Smooth muscle cell of the brain vasculature (primary cell): ENCODE data around the gene SHANK2.
"Not testable (repeated sequence)": the region's sequence is repeated elsewhere in the genome, so short reads cannot be mapped to it uniquely, and the experiment has no call there.

Source experiments
- DNase-seq: peaks from one replicate; pipeline ENCODE4 v3.0.0-alpha.2; 2012; ENCODE audit warnings: low read depth, low spot score

The SHANK2 gene

DNA sequence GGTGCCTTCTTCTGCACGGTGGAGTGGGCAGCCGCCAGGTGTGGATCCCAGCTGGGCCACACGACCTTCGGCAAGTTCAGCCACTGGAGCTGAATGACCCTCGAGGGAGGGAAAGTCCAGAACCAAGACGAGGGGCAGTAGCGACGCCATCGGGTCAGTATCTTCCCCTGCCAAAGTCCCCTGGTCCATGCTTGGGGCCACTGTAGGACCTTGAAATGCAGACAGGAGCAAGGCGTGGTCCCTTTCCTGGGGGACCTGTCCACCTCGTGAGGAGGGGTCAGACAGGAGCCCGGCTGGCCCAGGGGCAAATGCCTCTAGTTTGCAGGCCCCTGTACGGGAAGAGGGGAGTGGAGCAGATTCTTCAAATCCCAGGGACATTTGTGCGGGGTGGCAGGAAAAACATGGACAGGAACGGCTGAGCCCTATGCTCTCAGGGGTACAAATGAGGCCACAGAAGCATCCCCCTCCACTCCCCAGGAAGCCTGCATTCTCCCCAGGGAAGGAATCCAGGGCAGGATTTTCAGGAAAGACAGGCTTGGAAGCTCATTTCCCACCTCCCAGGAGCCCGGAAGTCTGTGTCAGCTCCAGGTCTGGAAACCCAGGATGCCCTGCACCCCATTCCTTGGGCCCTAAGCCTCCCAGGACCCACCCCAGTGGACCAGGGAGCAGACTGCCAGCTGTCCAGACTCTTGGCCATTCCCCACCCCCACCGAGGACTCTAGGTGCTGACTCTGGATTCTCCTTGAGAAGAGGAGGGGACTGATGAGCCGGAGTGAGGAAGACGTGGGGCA is 6.6 kb downstream of the SHANK2 start:
- no peak for DNase-seq

DNA sequence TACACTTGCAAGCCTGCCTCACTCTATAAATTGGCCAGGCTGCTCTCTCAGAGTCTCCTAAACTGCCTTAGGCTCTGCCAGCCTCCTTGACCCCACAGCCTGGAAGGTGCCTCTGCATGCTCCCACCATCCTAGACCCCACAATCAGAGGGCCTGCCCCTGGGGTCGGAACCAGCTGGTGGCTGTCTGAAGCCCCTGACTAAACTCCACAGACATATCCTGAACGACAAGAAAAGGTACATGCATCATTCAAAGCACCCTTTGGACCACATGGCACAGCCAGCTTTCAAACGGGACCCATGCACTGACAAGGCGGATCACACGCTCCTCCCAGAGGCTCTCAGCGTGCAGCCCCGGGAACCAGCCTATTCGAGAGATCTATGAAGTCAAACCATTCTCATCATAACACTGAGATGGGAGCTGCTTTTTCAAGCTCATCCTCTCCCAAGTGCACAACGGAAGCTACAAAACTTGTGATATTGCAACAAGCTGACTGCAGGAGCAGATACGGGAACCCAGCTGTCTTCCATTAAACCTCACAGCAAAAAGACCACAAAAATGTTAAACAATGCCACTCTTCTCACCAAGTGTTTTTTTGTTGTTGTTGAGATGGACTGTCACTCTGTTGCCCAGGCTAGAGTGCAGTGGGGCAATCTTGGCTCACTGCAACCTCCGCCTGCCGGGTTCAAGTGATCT is 8.1 kb downstream of the SHANK2 start:
- no peak for DNase-seq

DNA sequence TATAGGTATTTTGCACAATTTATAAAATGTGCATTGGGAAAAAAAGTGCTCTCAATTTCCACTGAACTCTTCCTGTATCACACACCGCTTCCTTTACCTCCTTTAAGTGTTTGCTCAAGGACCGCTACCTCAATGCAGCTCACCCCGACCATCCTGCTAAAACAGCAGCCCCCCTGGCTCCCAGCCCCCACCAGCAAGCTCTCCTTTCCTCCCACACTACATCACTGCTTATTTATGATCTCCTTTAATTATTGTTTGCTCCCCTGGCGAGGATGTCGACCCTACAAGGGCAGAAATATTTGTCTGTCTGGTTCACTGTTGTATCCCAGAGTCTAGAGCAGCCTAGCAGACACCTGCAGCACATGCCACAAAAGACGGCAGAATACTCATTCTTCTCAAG is 10.0 kb downstream of the SHANK2 start:
- no peak for DNase-seq

DNA sequence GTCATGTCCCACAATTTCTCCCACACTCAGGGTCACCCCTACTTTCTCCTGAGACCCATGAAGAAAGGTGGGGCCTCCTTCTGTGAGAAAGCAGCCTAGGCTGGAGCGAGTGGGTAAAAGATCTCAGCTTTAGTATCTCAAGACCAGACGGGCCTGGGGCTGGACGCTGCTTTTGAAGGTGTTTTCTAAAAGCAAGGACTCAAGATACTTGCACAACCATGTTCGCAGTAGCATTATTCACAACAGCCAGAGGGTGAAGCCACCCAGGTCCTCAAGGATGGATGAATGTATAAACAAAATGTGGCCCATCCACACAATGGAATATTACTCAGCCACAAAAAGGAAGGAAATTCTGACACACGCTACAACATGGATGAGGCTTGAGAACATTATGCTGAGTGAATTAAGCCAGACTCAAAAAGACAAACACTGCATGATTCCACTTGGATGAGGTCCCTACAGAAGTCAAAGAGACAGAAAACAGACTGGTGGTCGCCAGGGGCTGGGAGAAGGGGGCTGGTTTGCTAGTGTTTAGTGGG is 10.6 kb downstream of the SHANK2 start:
- no peak for DNase-seq

DNA sequence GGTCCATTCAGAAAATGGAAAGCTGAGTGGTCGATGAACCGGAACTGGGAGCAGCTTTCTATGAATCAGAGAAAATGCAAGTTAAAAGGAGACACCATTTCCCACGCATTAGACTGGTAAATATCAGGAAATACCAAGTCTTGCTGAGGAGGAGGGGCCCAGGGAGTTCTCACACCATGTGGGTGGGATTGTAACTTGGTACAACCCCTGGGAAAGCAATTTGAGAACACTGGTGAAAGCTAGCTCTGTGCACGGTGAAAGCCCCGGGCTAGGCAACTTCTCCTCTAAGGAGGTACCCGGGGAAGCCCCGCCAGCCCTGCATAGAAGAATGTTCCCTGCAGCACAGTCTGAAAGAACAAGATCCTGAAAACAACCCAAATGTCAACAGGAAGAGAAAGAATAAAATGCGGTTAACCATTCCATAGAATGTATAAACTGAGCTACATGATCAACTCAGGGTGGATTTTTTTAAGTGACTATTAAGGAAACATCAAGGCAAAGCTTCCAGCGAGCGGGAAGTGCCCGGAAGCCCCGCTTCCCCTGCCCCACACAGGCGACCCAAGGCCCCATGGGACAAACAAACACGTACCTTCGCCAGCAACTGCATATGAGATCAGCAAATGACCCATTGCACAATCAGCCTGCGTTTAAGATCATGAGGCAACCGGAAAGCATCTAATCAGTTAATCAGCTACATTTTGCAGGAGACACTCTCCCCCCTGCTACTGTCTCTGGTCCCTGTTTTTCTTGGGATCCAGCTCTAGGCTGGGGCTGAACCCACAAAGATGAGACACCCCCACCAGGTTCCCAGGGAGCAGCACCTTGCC is 11.3 kb downstream of the SHANK2 start:
- DNase-seq: peak; percentile 33

DNA sequence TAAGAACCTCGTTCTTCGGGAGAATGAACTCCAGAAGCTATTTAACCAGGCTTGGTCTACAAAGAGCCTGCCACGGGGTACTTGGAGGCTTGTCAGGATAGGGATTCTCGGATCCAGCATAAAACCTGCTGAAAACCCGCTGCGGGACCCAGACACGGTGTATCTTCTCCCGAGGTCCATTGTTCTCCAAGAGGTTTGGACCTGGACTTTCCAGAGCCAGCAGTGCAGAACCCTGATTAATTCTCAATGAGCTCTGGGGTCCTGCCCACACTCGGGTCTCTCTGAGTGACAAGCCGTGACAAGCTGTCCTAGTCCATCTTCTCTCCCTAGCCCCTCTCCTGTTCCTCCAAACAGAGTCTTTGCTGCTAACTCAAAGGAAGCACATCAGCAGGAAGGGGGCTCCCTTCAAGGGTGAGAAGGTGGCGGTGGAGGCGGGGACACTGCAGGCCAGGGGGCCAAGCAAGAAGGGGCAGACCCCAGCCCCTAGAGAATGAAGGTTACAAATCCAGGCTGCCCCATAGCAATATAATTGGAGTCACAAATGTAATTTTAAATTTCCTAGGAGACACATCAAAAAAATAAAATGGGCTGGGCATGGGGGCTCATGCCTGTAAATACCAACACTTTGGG is 12.2 kb downstream of the SHANK2 start:
- DNase-seq: no peak

DNA sequence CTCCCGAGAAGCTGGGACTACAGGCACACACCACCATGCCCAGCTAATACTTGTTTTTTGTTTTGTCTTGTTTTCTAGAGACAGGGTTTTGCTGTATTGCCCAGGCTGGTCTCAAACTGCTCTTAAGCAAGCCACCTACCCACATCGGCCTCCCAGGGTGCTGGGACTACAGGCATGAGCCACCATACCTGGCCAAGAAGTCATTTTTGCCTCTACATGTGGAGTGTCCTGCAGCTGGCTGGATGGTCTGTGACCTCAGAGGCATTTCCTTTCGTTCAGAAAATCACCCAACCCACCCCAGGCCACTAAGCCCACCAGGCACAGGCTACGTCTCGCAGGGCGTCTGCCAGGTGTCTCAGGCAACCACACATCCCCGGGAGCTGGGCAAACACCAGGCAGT is 12.8 kb downstream of the SHANK2 start:
- DNase-seq: no peak

DNA sequence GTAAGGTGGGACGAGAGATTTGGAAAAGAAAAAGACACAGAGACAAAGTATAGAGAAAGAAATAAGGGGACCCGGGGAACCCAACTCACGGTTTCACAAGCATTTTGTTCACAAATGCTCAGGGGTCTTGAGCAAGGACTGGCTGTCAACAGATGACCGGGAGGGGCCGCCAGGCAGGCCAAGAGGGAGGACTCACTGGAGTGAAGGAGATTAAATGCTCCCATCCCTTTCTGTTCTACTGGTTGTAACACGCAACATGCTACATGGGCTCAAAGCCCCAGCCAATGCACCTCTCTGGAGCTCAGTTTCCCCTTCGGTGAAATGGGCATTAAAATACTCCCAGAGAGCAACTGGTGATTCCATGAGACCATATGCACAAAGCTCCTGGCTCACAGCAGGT is 13.4 kb downstream of the SHANK2 start:
- DNase-seq: no peak

DNA sequence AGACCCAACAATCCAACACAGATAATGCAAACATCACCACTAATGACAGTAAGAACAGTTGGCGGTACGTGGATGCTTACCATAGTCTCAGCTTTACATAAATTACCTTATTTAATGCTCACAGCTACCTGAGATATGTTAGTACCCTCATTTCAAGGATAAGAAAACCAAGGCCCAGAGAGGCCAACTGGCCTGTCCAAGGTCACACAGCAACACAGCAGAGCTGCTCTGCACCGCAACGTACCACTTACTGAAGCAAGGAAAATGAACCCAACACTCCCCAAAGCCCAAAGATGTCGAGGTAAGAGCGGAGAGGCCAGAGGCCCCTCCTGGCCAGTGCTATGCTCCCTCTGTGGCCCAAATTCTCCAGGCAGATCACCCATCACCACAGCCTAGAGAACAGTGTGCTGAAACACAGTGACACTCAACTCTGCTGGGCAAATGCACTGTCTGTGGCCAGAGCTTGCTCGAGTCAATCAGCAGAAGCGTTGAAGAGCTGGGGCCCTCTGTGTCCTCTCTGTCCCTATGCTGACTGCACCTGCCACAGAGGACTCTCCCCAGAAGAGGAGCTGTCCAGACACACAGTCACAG is 14.0 kb downstream of the SHANK2 start:
- no peak for DNase-seq

DNA sequence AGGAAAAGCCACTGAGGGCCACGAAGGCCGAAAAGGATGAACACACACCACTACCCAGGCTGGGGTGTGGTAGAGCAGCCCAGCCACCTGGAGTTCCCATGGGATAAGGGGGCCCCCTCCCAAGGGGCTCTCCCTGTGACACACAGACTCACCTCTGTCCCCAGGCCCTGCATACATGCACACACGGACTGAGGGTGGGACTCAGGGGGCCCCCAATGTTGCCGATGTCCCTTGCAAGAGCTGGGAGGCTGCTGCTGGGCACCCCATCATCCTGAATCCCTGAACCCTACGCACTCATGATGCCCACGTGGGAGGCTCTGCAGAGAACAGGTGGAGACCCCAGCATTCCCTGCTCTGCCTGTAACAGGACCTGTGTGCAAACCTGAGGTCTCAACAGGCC is 14.5 kb downstream of the SHANK2 start:
- DNase-seq: no peak

DNA sequence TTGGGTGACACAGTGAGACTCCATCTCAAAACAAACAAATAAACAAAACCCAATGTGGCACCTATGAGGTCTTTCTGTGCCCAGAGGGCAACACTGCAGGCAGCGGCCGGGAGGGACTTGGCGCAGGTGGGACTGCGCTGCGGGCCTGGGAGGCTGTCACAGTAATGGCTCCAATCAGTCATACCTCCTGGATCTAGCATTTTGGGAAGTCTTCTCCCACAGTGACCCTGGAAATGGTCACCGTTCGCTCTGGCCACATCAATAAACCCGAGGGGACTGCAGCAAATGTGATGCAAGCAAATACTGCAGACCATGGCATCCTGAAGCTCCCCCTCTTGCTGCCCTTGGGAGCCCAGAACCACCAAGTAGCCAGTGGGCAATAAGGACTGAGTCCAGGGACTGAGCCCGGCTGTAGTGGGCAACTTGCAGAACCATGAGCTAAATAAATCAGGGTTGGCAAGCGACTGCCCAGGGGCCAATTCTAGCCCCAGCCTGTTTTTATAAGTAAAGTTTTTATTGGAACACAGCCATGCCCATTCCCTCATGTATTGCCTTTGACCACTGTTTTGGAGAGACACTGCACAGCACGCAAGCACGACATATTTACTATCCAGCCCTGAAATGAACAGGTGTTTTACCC is 15.4 kb downstream of the SHANK2 start:
- DNase-seq: no peak

DNA sequence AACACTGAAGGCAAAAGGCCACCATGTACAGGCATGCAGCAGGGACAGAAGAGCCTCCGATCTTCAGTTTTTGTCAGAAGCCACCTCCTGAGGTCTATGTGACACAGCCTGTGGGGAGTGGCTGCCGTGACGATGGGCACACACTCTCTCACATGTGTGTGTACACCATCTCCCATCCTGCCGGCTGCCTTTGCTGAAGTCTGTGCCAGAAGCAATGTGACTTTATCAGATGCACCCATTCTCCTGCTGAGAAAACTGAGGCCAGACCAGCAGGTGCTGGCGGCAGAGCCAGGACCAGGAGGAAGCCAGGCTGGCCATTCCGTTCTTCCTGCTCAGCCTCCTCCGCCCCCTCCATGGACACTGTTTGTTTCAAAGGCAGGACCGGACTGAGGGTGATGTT is 16.7 kb downstream of the SHANK2 start:
- no peak for DNase-seq

DNA sequence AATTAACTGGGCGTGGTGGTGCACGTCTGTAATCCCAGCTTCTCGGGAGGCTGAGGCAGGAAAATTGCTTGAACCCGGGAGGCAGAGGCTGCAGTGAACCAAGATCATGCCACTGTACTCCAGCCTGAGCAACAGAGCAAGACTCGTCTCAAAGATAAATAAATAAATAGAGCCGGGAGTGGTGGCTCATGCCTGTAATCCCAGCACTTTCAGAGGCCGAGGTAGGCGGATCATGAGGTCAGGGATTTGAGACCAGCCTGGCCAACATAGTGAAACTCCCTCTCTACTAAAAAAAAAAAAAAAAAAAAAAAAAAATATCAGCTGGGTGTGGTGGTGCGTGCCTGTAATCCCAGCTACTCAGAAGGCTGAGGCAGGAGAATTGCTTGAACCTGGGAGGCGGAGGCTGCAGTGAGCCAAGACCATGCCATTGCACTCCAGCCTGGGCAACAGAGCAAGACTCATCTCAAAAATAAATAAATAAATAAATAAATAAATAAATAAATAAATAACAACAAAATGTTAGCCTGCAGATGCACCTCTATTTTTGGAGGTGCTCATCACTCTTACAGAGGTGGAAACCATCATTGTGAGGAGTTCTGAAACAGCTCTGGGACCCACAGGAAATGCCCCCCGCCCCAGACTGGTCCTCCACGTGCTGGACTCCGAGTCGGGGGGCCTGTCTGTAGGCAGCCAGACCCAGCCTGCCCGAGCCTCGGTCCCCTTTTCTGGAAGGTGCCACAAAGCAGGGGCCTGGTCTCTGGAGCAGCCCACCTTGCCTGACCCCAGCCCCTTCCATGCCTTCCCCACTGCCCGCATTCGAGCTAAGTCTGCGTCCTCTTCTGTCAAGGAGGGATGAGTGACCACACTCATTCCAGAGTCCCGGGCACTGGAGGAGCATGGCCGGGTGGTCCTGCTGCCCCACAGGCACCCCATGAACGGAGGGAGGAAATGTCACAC is 18.2 kb downstream of the SHANK2 start:
- DNase-seq: not testable (repeated sequence)

DNA sequence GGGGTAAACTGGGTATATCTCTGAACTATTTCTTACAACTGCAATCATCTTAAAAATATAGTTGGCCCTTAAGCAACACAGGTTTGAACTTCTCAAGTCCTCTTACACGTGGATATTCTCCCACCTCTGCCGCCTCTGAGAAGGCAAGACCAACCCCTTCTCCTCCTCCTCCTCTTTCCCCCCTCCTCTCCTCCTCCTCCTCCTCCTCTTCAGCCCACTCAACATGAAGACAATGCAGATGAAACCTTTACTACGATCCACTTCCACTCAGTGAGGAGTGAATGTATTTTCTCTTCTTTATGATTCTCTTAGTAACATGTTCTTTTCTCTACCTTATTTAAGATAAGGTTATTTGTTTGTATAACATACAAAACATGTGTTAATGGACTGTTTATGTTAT is 20.0 kb downstream of the SHANK2 start:
- no peak for DNase-seq

DNA sequence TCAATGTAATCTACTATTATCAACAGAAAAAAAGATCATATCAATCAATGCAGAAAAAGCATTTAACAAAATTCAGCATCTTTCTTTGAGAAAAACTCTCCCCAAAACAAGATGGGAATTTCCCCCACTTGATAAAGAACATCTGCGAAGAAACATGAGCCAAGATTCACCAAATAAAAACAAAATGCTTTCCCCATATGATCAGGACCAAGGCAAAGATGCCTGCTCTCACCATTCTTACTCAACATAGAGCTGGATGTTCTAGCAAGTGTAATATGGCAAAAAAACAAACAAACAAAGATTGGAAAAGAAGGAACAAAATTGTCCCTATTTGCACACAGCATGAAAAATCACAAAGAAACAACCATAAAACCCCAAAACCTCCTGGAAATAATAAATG is 23.4 kb downstream of the SHANK2 start:
- no peak for DNase-seq

DNA sequence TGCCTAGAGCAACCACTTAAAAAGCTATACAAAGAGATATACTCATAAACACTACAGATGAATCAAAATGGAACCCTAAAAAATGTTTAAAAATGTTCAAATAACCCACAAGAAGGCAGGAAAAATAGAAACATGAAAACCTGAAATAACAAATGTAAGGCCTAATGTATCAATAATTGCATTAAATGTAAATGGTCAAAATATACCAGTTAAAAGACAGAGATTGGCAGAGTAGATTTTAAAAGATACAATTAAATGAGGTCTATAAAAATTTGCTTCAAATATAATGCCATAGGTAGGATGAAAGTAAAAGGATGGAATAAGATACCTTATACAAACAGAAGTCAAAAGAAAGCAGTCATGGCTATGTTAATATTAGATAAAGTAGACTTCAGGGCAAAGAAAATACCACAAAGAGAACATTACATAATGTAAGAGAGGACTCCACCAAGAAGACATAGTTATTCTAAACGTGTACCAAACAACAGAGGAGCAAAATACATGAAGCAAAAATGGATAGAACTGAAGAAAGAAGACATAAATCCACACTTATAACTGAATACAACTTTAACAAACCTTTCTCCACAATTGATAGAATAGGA is 25.2 kb downstream of the SHANK2 start:
- DNase-seq: no peak

DNA sequence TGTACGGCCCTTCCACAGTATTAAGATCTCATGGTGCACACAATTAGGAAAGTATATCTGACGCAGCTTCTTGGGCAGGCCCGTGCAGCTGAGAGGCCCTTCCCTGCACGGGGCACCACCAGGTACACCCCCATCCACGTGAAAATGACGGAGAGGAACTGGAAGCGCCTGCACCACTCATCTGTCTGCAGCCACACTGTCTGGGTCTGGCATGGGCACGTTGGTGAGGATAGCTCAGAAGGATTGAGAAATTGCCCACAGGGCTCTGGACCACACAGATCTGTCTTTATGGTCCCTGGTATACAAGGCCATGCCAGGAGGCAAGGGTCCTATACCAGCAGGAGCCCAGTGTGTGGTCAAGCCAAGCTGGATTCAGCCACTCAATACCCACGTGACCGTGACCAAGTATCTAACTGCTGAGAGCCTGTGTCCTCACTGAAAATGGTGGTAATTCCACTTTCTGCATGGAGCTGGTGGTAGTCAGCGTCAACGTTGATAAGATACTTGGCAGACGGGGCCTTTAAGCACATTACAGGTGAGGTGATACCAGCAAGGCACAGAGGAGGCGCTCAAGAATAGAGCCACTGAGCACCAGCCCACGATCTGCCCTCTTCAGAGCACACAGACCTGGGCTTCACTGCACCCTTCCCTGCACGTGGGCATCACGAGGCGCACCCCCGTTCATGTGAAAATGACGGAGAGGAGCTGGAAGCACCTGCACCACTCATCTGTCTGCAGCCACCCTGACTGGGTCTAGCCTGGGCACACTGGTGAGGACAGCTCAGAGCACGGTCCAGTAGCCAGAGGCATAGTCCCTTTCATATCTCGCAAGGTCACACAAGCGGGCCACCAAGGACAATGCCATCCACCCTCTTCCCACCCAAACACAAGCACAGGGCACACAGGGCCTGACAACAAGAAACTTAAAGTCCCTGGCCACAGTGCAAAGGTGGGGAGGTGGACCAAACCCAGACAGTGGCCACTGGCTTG is 28.4 kb downstream of the SHANK2 start:
- no peak for DNase-seq

DNA sequence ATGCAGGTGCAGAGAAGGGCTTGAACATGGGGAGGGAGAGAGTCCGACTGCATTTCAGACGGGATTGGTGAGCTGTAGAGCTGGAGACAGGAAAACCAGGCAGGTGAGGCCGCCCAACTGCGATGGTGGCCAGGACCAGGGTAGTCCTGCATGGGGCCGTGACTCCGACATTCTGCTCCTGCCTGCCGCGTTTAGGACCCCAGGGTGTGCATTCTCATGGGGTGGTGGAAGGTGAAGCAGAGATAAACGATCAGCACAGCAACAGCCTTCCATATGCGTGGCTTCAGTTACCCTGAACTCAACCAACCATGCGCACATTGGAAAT is 29.3 kb downstream of the SHANK2 start:
- no peak for DNase-seq
